Measurements from ENCODE around the gene DAPK2. TPM values are rescaled to one million over a fixed set of nuclear protein-coding genes. Genes with fewer than 3 reads are reported as not detected.

Gene DAPK2
- total RNA-seq, 1 donor from 2014 or later = 4.3 TPM

- intact Hi-C loops (cut with micrococcal nuclease) = loop anchor here (2.0 to 5.0 kb wide), 2 partner anchors 175 to 222 kb away; no protein-coding TSS in a partner anchor
- no peak for DNase-seq
- peaks cover 70% of the 10 kb centered on the region for H3K4me1 Mint-ChIP-seq
- H3K36me3 Mint-ChIP-seq (ENCODE audit: low read depth) = peaks cover 2% of the 10 kb centered on the region
- peak overlapping the region; percentile 82 for H3K27ac Mint-ChIP-seq
- no peak overlapping the region for H3K4me3 Mint-ChIP-seq
- H3K27me3 Mint-ChIP-seq = no peaks in the 10 kb centered on the region
- no peaks in the 10 kb centered on the region for H3K9me3 Mint-ChIP-seq
These were observed 152.2 kb downstream of the DAPK2 start for GRCh38 chr15:63893866-63894661.

GRCh38 chr15:63892794-63893441, 153.4 kb downstream of the DAPK2 start:
- Mint-ChIP-seq H3K27ac (peak overlapping the region; percentile 82), H3K36me3 (ENCODE audit: low read depth) (peaks cover 2% of the 10 kb centered on the region), H3K4me1 (peaks cover 68% of the 10 kb centered on the region), H3K4me3 (peak overlapping the region; percentile 26), H3K9me3 (no peaks in the 10 kb centered on the region), H3K27me3 (no peaks in the 10 kb centered on the region)
- peak; percentile 95 for DNase-seq
- intact Hi-C loops (cut with micrococcal nuclease) = loop anchor here (1.0 to 5.0 kb wide), 6 partner anchors 23 to 221 kb away; partner anchors contain the start of genes DAPK2 and HERC1

- Mint-ChIP-seq H3K4me1 (peaks cover 58% of the 10 kb centered on the region), H3K27me3 (no peaks in the 10 kb centered on the region), H3K27ac (peak overlapping the region; percentile 80), H3K36me3 (ENCODE audit: low read depth) (no peaks in the 10 kb centered on the region), H3K4me3 (peak overlapping the region; percentile 68), H3K9me3 (no peaks in the 10 kb centered on the region)
- peak; percentile 68 for DNase-seq
- intact Hi-C loops (cut with micrococcal nuclease) = loop anchor here (1.0 to 5.0 kb wide), 9 partner anchors 21 to 281 kb away; partner anchors contain the start of genes DAPK2 and HERC1
These were observed 154.5 kb downstream of the DAPK2 start for GRCh38 chr15:63891768-63892133.

- peak; percentile 92 for DNase-seq
- Mint-ChIP-seq H3K4me3 (peak overlapping the region; percentile 68), H3K27me3 (no peaks in the 10 kb centered on the region), H3K9me3 (no peaks in the 10 kb centered on the region), H3K4me1 (peaks cover 53% of the 10 kb centered on the region), H3K27ac (peak overlapping the region; percentile 27), H3K36me3 (ENCODE audit: low read depth) (no peaks in the 10 kb centered on the region)
- intact Hi-C loops (cut with micrococcal nuclease) = loop anchor here (1.0 to 5.0 kb wide), 4 partner anchors 65 to 280 kb away; no protein-coding TSS in a partner anchor
These were observed 155.1 kb downstream of the DAPK2 start for GRCh38 chr15:63891079-63891767.

GRCh38 chr15:63890617-63891016, 155.7 kb downstream of the DAPK2 start:
- Mint-ChIP-seq H3K27ac (no peak overlapping the region), H3K4me3 (no peak overlapping the region), H3K9me3 (no peaks in the 10 kb centered on the region), H3K36me3 (ENCODE audit: low read depth) (no peaks in the 10 kb centered on the region), H3K4me1 (peaks cover 47% of the 10 kb centered on the region), H3K27me3 (no peaks in the 10 kb centered on the region)
- DNase-seq = no peak
- intact Hi-C loops (cut with micrococcal nuclease) = loop anchor here (1.0 to 5.0 kb wide), 4 partner anchors 64 to 280 kb away; no protein-coding TSS in a partner anchor

- intact Hi-C loops (cut with micrococcal nuclease) = loop anchor here (2.0 to 5.0 kb wide), 2 partner anchors 218 to 279 kb away; no protein-coding TSS in a partner anchor
- no peak for DNase-seq
- no peak overlapping the region for H3K27ac Mint-ChIP-seq
- no peaks in the 10 kb centered on the region for H3K27me3 Mint-ChIP-seq
- H3K36me3 Mint-ChIP-seq (ENCODE audit: low read depth) = no peaks in the 10 kb centered on the region
- no peak overlapping the region for H3K4me3 Mint-ChIP-seq
- no peaks in the 10 kb centered on the region for H3K9me3 Mint-ChIP-seq
- peaks cover 39% of the 10 kb centered on the region for H3K4me1 Mint-ChIP-seq
These were observed 156.5 kb downstream of the DAPK2 start for GRCh38 chr15:63889831-63890230.

- no peak overlapping the region for H3K27ac Mint-ChIP-seq
- no peak overlapping the region for H3K4me3 Mint-ChIP-seq
- H3K9me3 Mint-ChIP-seq = no peaks in the 10 kb centered on the region
- intact Hi-C loops (cut with micrococcal nuclease) = no loop called here
- no peak for DNase-seq
- H3K36me3 Mint-ChIP-seq (ENCODE audit: low read depth) = no peaks in the 10 kb centered on the region
- H3K4me1 Mint-ChIP-seq = peaks cover 34% of the 10 kb centered on the region
- H3K27me3 Mint-ChIP-seq = no peaks in the 10 kb centered on the region
These were observed 157.5 kb downstream of the DAPK2 start for GRCh38 chr15:63888823-63889222.

GRCh38 chr15:63888146-63888545, 158.1 kb downstream of the DAPK2 start:
- intact Hi-C loops (cut with micrococcal nuclease) = no loop called here
- Mint-ChIP-seq H3K36me3 (ENCODE audit: low read depth) (no peaks in the 10 kb centered on the region), H3K4me1 (peaks cover 28% of the 10 kb centered on the region), H3K4me3 (no peak overlapping the region), H3K9me3 (no peaks in the 10 kb centered on the region), H3K27ac (no peak overlapping the region), H3K27me3 (no peaks in the 10 kb centered on the region)
- no peak for DNase-seq

GRCh38 chr15:63887630-63888029, 158.7 kb downstream of the DAPK2 start:
- Mint-ChIP-seq H3K4me1 (peaks cover 23% of the 10 kb centered on the region), H3K36me3 (ENCODE audit: low read depth) (no peaks in the 10 kb centered on the region), H3K4me3 (no peak overlapping the region), H3K27ac (no peak overlapping the region), H3K9me3 (no peaks in the 10 kb centered on the region), H3K27me3 (no peaks in the 10 kb centered on the region)
- intact Hi-C loops (cut with micrococcal nuclease) = no loop called here
- no peak for DNase-seq

GRCh38 chr15:63884953-63885352, 161.3 kb downstream of the DAPK2 start:
- Mint-ChIP-seq H3K27ac (no peak overlapping the region), H3K36me3 (ENCODE audit: low read depth) (no peaks in the 10 kb centered on the region), H3K27me3 (no peaks in the 10 kb centered on the region), H3K9me3 (no peaks in the 10 kb centered on the region), H3K4me1 (peaks cover 7% of the 10 kb centered on the region), H3K4me3 (no peak overlapping the region)
- DNase-seq = no peak
- intact Hi-C loops (cut with micrococcal nuclease) = no loop called here

GRCh38 chr15:63881431-63881830, 164.9 kb downstream of the DAPK2 start:
- no peak for DNase-seq
- no peak overlapping the region for H3K27ac Mint-ChIP-seq
- H3K36me3 Mint-ChIP-seq (ENCODE audit: low read depth) = no peaks in the 10 kb centered on the region
- H3K4me1 Mint-ChIP-seq = peaks cover 3% of the 10 kb centered on the region
- no peak overlapping the region for H3K4me3 Mint-ChIP-seq
- H3K9me3 Mint-ChIP-seq = no peaks in the 10 kb centered on the region
- intact Hi-C loops (cut with micrococcal nuclease) = no loop called here
- no peaks in the 10 kb centered on the region for H3K27me3 Mint-ChIP-seq

- Mint-ChIP-seq H3K27me3 (no peaks in the 10 kb centered on the region), H3K4me3 (no peak overlapping the region), H3K27ac (peak overlapping the region; percentile 58), H3K4me1 (peaks cover 3% of the 10 kb centered on the region), H3K9me3 (no peaks in the 10 kb centered on the region), H3K36me3 (ENCODE audit: low read depth) (no peaks in the 10 kb centered on the region)
- intact Hi-C loops (cut with micrococcal nuclease) = no loop called here
- DNase-seq = no peak
These were observed 165.5 kb downstream of the DAPK2 start for GRCh38 chr15:63880744-63881143.

GRCh38 chr15:63879995-63880394, 166.3 kb downstream of the DAPK2 start:
- H3K27ac Mint-ChIP-seq = no peak overlapping the region
- H3K4me3 Mint-ChIP-seq = no peak overlapping the region
- intact Hi-C loops (cut with micrococcal nuclease) = no loop called here

GRCh38 chr15:63879211-63879610, 167.1 kb downstream of the DAPK2 start:
- intact Hi-C loops (cut with micrococcal nuclease) = no loop called here
- peaks cover 3% of the 10 kb centered on the region for H3K4me1 Mint-ChIP-seq

More at GRCh38 chr15:63879995-63880394, 166.3 kb downstream of the DAPK2 start:
- H3K4me1 Mint-ChIP-seq = peaks cover 3% of the 10 kb centered on the region
- no peaks in the 10 kb centered on the region for H3K27me3 Mint-ChIP-seq
- H3K36me3 Mint-ChIP-seq (ENCODE audit: low read depth) = no peaks in the 10 kb centered on the region
- H3K9me3 Mint-ChIP-seq = no peaks in the 10 kb centered on the region
- no peak for DNase-seq

More at GRCh38 chr15:63879211-63879610, 167.1 kb downstream of the DAPK2 start:
- H3K4me3 Mint-ChIP-seq = no peak overlapping the region
- H3K36me3 Mint-ChIP-seq (ENCODE audit: low read depth) = no peaks in the 10 kb centered on the region
- no peak for DNase-seq
- H3K9me3 Mint-ChIP-seq = no peaks in the 10 kb centered on the region
- no peaks in the 10 kb centered on the region for H3K27me3 Mint-ChIP-seq
- no peak overlapping the region for H3K27ac Mint-ChIP-seq

Data from activated CD4-positive, alpha-beta T cell treated with anti-CD3 and anti-CD28 coated beads, Interleukin-2, amount 10 ng/mL, durations not matched to agents 24 days and 14 days (primary cell).